PC-3 (cell line): ENCODE data around the gene MRPL21. TPM values are rescaled to one million over a fixed set of nuclear protein-coding genes. Genes with fewer than 3 reads are reported as not detected.

Experiments used
- ATAC-seq: fragments of 200-7000 bp; cut with Tn5 transposase; 2 replicates; pipeline ENCODE4 v1.9.1; 2020; ENCODE audit warnings: mild to moderate bottlenecking, moderate library complexity
- BruUV-seq: library from RNA; stranded (reverse); fragments of 400-500 nt; replicated peaks from 2 replicates; lab custom pipeline; 2021; lab: Mats Ljungman, UMichigan
- CTCF ChIA-PET: fragments of 300-600 bp; sonication (Branson Sonifier 250); formaldehyde crosslinking; loops from one replicate; lab custom pipeline; 2022; ENCODE audit warnings: antibody characterized with exemption; lab: Charles Lee
- POLR2A ChIA-PET: fragments of 300-600 bp; sonication (Branson Sonifier 250); formaldehyde crosslinking; loops from one replicate; lab custom pipeline; 2022; ENCODE audit warnings: antibody characterized with exemption; ENCODE audit not compliant: unreplicated experiment; lab: Charles Lee
- DNase-seq: peaks from one replicate; pipeline ENCODE4 v3.0.0-alpha.2; 2015
- H2AFZ ChIP-seq: fragments of 300-600 bp; sonication (generic); 2 replicates; pipeline ENCODE4 v1.6.0; 2016; ENCODE audit warnings: antibody characterized with exemption, low read length
- H3F3A ChIP-seq: fragments of 300-600 bp; sonication (generic); one replicate; pipeline ENCODE4 v1.6.0; 2017; ENCODE audit warnings: antibody characterized with exemption, low read length, control low read depth, mild to moderate bottlenecking; ENCODE audit not compliant: unreplicated experiment
- H3K27ac ChIP-seq: fragments of 300-600 bp; sonication (generic); 2 replicates; pipeline ENCODE4 v1.5.1; 2016; ENCODE audit warnings: mild to moderate bottlenecking, low read length
- H3K27me3 ChIP-seq: fragments of 300-600 bp; sonication (generic); 2 replicates; pipeline ENCODE4 v1.6.1; 2016; ENCODE audit warnings: low read length, mixed read lengths
- H3K36me3 ChIP-seq: fragments of 300-600 bp; sonication (generic); 2 replicates; pipeline ENCODE4 v1.6.1; 2016; ENCODE audit warnings: low read depth, mixed run types, low read length, mixed read lengths
- H3K4me1 ChIP-seq: fragments of 300-600 bp; sonication (generic); 2 replicates; pipeline ENCODE4 v1.5.1; 2016; ENCODE audit warnings: low read length; ENCODE audit not compliant: insufficient read depth
- H3K4me2 ChIP-seq: fragments of 300-600 bp; sonication (generic); 2 replicates; pipeline ENCODE4 v1.6.0; 2016; ENCODE audit warnings: low read length
- H3K4me3 ChIP-seq: fragments of 300-600 bp; sonication (generic); 2 replicates; pipeline ENCODE4 v1.5.1; 2016; ENCODE audit warnings: mild to moderate bottlenecking, low read length, mixed read lengths
- H3K79me2 ChIP-seq: fragments of 300-600 bp; sonication (generic); 2 replicates; pipeline ENCODE4 v1.6.1; 2017; ENCODE audit warnings: low read length, mixed read lengths
- H3K9ac ChIP-seq: fragments of 300-600 bp; sonication (generic); 2 replicates; pipeline ENCODE4 v1.6.0; 2016; ENCODE audit warnings: mild to moderate bottlenecking, low read length
- H3K9me2 ChIP-seq: fragments of 300-600 bp; sonication (generic); replicated peaks from 2 replicates; pipeline ENCODE4 v1.6.1; 2016; ENCODE audit warnings: mixed run types, low read length, mixed read lengths
- H3K9me3 ChIP-seq: fragments of 300-600 bp; sonication (generic); 2 replicates; pipeline ENCODE4 v1.6.1; 2016; ENCODE audit warnings: low read length, mixed read lengths
- H4K20me1 ChIP-seq: fragments of 300-600 bp; sonication (generic); 2 replicates; pipeline ENCODE4 v1.6.1; 2016; ENCODE audit warnings: low read length, mixed read lengths
- CTCF ChIP-seq: fragments of 300-600 bp; sonication (generic); conservative IDR thresholded peaks from 2 replicates; pipeline ENCODE4 v1.5.1; 2017; ENCODE audit warnings: antibody characterized with exemption, low read depth, mild to moderate bottlenecking, low read length
- EZH2 ChIP-seq: fragments of 300-600 bp; sonication (generic); IDR thresholded peaks from one replicate; pipeline ENCODE4 v1.6.1; 2017; ENCODE audit warnings: antibody characterized with exemption, mild to moderate bottlenecking, low read length; ENCODE audit not compliant: unreplicated experiment
- EZH2phosphoT487 ChIP-seq: fragments of 300-600 bp; sonication (generic); IDR thresholded peaks from 2 replicates; pipeline ENCODE4 v1.6.1; 2018; ENCODE audit warnings: mild to moderate bottlenecking, antibody characterized with exemption, low read length, borderline replicate concordance
- intact Hi-C: fragments of 100-400 bp; cut with micrococcal nuclease; formaldehyde crosslinking; loops from 2 replicates; pipeline ENCODE4 v1.9.0; 2023
- total RNA-seq: library from RNA; depleted of rRNA; stranded (reverse); fragments of >200 nt; gene quantifications from 2 replicates; pipeline ENCODE4 v1.2.3, GENCODE V29; 2014

Gene MRPL21
- total RNA-seq, 1 experiment from 2014 or later, result 230 TPM

- intact Hi-C loops, result no loop called here
- Histone ChIP-seq H3K4me3 (no peak overlapping the region), H2AFZ (no peak overlapping the region), H3F3A (no peaks in the 10 kb centered on the region), H3K9me3 (no peaks in the 10 kb centered on the region), H4K20me1 (0 out of 2 replicates have a peak, but pooled peaks cover 4% of the 10 kb centered on the region), H3K9ac (no peak overlapping the region), H3K27me3 (no peaks in the 10 kb centered on the region), H3K4me2 (no peak overlapping the region), H3K4me1 (no peaks in the 10 kb centered on the region), H3K9me2 (no peaks in the 10 kb centered on the region), H3K27ac (no peak overlapping the region), H3K36me3 (peaks cover 66% of the 10 kb centered on the region), H3K79me2 (peaks cover 24% of the 10 kb centered on the region)
- no peak for ATAC-seq
- ChIA-PET CTCF (no interaction called here), POLR2A (no interaction called here)
- BruUV-seq, result no TSS peak
- TF ChIP-seq EZH2phosphoT487 (no peak), EZH2 (no peak), CTCF (no peak)
- DNase-seq, result no peak
Measured at GRCh38 chr11:68896171-68896959, 7.3 kb downstream of the MRPL21 start.

GRCh38 chr11:68893282-68893681 is 10.3 kb downstream of the MRPL21 start:
- Histone ChIP-seq H4K20me1 (no peaks in the 10 kb centered on the region), H3K27me3 (no peaks in the 10 kb centered on the region), H2AFZ (no peak overlapping the region), H3K9ac (no peak overlapping the region), H3K79me2 (no peaks in the 10 kb centered on the region), H3K9me3 (no peaks in the 10 kb centered on the region), H3K27ac (no peak overlapping the region), H3K4me1 (no peaks in the 10 kb centered on the region), H3K36me3 (peaks cover 64% of the 10 kb centered on the region), H3K9me2 (no peaks in the 10 kb centered on the region), H3K4me3 (no peak overlapping the region), H3K4me2 (no peak overlapping the region), H3F3A (no peaks in the 10 kb centered on the region)
- no TSS peak for BruUV-seq
- no peak; the same call in 1 of the 2 replicates for ATAC-seq
- CTCF ChIA-PET, result no interaction called here
- TF ChIP-seq CTCF, result no peak
- intact Hi-C loops, result no loop called here
- POLR2A ChIA-PET, result no interaction called here
- DNase-seq, result no peak

- Histone ChIP-seq H3K4me2 (no peak overlapping the region), H3K4me3 (no peak overlapping the region), H3K79me2 (no peaks in the 10 kb centered on the region), H3K27ac (no peak overlapping the region), H3F3A (no peaks in the 10 kb centered on the region), H3K9me3 (no peaks in the 10 kb centered on the region), H3K9ac (no peak overlapping the region), H3K9me2 (no peaks in the 10 kb centered on the region), H3K36me3 (peaks cover 57% of the 10 kb centered on the region), H3K27me3 (no peaks in the 10 kb centered on the region), H4K20me1 (no peaks in the 10 kb centered on the region), H3K4me1 (no peaks in the 10 kb centered on the region), H2AFZ (no peak overlapping the region)
- intact Hi-C loops, result no loop called here
- ChIA-PET POLR2A (no interaction called here), CTCF (no interaction called here)
- no TSS peak for BruUV-seq
- no peak for DNase-seq
- no peak for TF ChIP-seq EZH2phosphoT487
- TF ChIP-seq EZH2, result no peak
- TF ChIP-seq CTCF, result no peak
- ATAC-seq, result no peak
Measured at GRCh38 chr11:68892576-68892975, 11.1 kb downstream of the MRPL21 start.
